ENCODE results near the gene HYI.

The HYI gene

DNA sequence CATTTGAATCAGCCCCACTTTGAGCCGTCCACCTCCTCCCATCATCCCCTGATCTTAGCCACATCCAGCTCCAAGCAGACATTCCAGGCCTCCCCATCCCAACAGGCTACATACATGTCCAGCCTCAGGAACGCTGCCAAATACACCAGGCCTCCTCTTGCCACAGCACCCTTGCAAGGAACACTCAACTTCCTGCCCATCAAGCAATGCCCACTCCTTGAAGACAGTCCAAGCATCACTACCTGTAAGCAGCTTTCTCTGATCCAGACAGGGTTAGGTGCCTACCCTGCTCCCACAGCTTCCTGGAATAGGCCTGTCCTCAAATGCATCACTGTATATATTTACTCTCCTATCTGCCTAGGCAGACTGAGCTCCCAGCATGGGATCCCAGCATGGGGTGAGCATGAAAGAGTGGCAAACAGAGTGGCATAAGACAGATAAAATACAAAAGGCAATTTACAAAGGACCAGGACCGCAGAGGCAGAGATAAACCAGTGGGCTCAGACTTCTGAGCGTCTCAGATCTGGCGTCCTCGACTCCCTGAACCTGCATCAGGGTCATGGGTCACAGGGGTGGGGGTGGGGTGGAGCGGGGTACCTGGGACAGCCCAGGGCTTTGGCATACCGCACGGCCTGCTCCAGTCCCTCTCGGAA lies 816 bp downstream of the HYI start:
- DNase-seq (ENCODE audit: low spot score) = peak; percentile 78
- Histone ChIP-seq H3K27ac (peak overlapping the region; percentile 87 to 95), H3K4me3 (peak overlapping the region; percentile 83)
- no peak for TF ChIP-seq CTCF (IDR thresholded peaks at IDR 0.05)

- DNase-seq (ENCODE audit: low spot score) = peak; percentile 75
- H3K4me3 ChIP-seq = no peak overlapping the region
- no peak for TF ChIP-seq CTCF (IDR thresholded peaks at IDR 0.05)
- H3K27ac ChIP-seq = peak overlapping the region in 1 of 2 donors; percentile 95
Observed at GRCh38 chr1:43451701-43452532, 1.8 kb downstream of the HYI start.

DNA sequence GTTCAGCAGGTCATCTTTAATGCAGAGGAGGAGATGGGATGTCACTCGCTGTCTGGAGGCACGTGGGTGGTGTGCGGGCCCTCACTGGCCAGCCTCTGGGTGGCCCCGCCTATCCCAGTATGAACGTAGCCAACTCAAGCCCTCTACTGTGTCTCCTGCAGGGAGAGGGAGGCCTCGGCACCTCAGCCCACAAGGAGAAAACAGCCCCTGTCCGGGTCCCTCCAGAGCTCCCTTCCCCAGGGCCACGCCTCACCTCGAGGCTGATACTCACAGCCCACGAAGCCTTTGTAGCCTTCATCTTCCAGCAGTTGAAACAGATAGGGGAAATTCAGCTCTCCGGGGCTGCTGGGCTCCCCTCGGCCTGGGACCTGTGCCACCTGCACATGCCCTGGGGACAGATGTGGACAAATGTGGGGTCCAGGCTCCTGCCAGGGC lies 2.6 kb downstream of the HYI start:
- H3K27ac ChIP-seq = no peak overlapping the region
- H3K4me3 ChIP-seq = no peak overlapping the region
- no peak for DNase-seq (ENCODE audit: low spot score)
- TF ChIP-seq CTCF (IDR thresholded peaks at IDR 0.05) = no peak

- no peak overlapping the region for H3K27ac ChIP-seq
- TF ChIP-seq CTCF (IDR thresholded peaks at IDR 0.05) = no peak
- no peak overlapping the region for H3K4me3 ChIP-seq
- peak; percentile 74 for DNase-seq (ENCODE audit: low spot score)
Observed at GRCh38 chr1:43450251-43450941, 3.3 kb downstream of the HYI start.

DNA sequence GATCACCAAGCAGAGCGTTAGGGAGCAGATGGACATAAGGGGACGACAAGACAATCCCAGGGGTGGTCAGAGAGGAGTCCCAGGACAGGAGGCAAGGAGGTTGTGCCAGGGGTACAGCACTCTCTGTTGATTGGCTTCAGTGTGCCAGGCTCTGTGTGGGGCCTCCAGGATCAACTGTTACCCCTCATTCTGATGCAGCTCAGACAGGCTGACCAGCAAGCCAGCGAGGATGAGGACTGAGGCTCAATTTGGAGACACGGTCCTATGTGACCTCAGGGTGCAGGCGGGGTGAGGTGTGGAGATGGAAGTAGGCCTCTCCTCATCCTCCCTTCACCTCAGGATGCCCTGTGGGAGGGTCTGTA lies 4.0 kb downstream of the HYI start:
- Histone ChIP-seq H3K4me3 (no peak overlapping the region), H3K27ac (no peak overlapping the region)
- TF ChIP-seq CTCF (IDR thresholded peaks at IDR 0.05) = no peak
- DNase-seq (ENCODE audit: low spot score) = peak; percentile 45

GRCh38 chr1:43448955-43449707 lies 4.6 kb downstream of the HYI start:
- TF ChIP-seq CTCF (IDR thresholded peaks at IDR 0.05) = no peak
- Histone ChIP-seq H3K4me3 (no peak overlapping the region), H3K27ac (no peak overlapping the region)
- peak; percentile 65 for DNase-seq (ENCODE audit: low spot score)
